DOHH2 (cell line): ENCODE results near the gene ANKRD33.

Experiments
- H3F3A ChIP-seq: fragments of 200-600 bp; sonication (generic), shearing (Covaris generic); 2 replicates; pipeline ENCODE4 v1.6.0; 2016; ENCODE audit warnings: antibody characterized with exemption, mild to moderate bottlenecking; ENCODE audit not compliant: control insufficient read depth, insufficient read depth
- H3K27ac ChIP-seq: fragments of 200-600 bp; sonication (generic); 2 replicates; pipeline ENCODE4 v1.5.1; 2014; ENCODE audit warnings: low read depth, mild to moderate bottlenecking, low read length, moderate library complexity
- H3K27me3 ChIP-seq: fragments of 200-600 bp; sonication (generic); 2 replicates; pipeline ENCODE4 v1.6.1; 2014; ENCODE audit warnings: mild to moderate bottlenecking, low read length, mixed read lengths; ENCODE audit not compliant: control insufficient read depth
- H3K36me3 ChIP-seq: fragments of 200-600 bp; sonication (generic); 2 replicates; pipeline ENCODE4 v1.6.1; 2014; ENCODE audit warnings: mild to moderate bottlenecking, low read length, moderate library complexity, mixed read lengths; ENCODE audit not compliant: control insufficient read depth
- H3K4me1 ChIP-seq: fragments of 200-600 bp; sonication (generic); 2 replicates; pipeline ENCODE4 v1.6.1; 2014; ENCODE audit warnings: mild to moderate bottlenecking, low read length, mixed read lengths; ENCODE audit not compliant: control insufficient read depth
- H3K4me2 ChIP-seq: fragments of 200-600 bp; sonication (generic); 2 replicates; pipeline ENCODE4 v1.6.0; 2014; ENCODE audit warnings: mild to moderate bottlenecking, low read length, moderate library complexity
- H3K4me3 ChIP-seq: fragments of 200-600 bp; sonication (generic); 2 replicates; pipeline ENCODE4 v1.5.1; 2014; ENCODE audit warnings: mild to moderate bottlenecking, low read length, mixed read lengths
- H3K79me2 ChIP-seq: fragments of 200-600 bp; sonication (generic); 2 replicates; pipeline ENCODE4 v1.6.1; 2014; ENCODE audit warnings: mild to moderate bottlenecking, low read length, mixed read lengths; ENCODE audit not compliant: control insufficient read depth
- H3K9me2 ChIP-seq: fragments of 200-600 bp; sonication (generic); replicated peaks from 2 replicates; pipeline ENCODE4 v1.6.1; 2014; ENCODE audit warnings: mild to moderate bottlenecking, low read length, mixed read lengths; ENCODE audit not compliant: control insufficient read depth
- H3K9me3 ChIP-seq: fragments of 200-600 bp; sonication (generic); 2 replicates; pipeline ENCODE4 v1.6.1; 2014; ENCODE audit warnings: antibody characterized with exemption, low read length, mixed read lengths; ENCODE audit not compliant: control insufficient read depth, insufficient read depth
- H4K20me1 ChIP-seq: fragments of 200-600 bp; sonication (generic); 2 replicates; pipeline ENCODE4 v1.6.0; 2014; ENCODE audit warnings: low read depth, mild to moderate bottlenecking, antibody characterized with exemption, low read length, moderate library complexity; ENCODE audit not compliant: control insufficient read depth, insufficient read depth
- CTCF ChIP-seq: fragments of 200-600 bp; sonication (generic); IDR thresholded peaks from one replicate; pipeline ENCODE4 v1.5.1; 2014; ENCODE audit warnings: antibody characterized with exemption, mild to moderate bottlenecking, low read depth, low read length; ENCODE audit not compliant: poor library complexity, severe bottlenecking
- EZH2phosphoT487 ChIP-seq: fragments of 200-600 bp; sonication (generic); IDR thresholded peaks from 2 replicates; pipeline ENCODE4 v1.6.1; 2017; ENCODE audit warnings: borderline replicate concordance, mild to moderate bottlenecking, antibody characterized with exemption, low read length, moderate library complexity, mixed read lengths

Gene ANKRD33

GRCh38 chr12:51925346-51926063 is 37.6 kb downstream of the ANKRD33 start:
- H3K9me2 ChIP-seq = no peaks in the 10 kb centered on the region
- peaks cover under 1% of the 10 kb centered on the region; the same call in 1 of the 2 replicates for H3K27me3 ChIP-seq
- H4K20me1 ChIP-seq = no peaks in the 10 kb centered on the region
- H3K4me3 ChIP-seq = peak overlapping the region; percentile 19
- no peak overlapping the region for H3K27ac ChIP-seq
- no peaks in the 10 kb centered on the region for H3K79me2 ChIP-seq
- peak overlapping the region; percentile 60 for H3K4me2 ChIP-seq
- no peak for TF ChIP-seq EZH2phosphoT487
- TF ChIP-seq CTCF = no peak
- H3F3A ChIP-seq = no peaks in the 10 kb centered on the region
- H3K36me3 ChIP-seq = no peaks in the 10 kb centered on the region
- peaks cover 37% of the 10 kb centered on the region for H3K4me1 ChIP-seq
- no peaks in the 10 kb centered on the region for H3K9me3 ChIP-seq

GRCh38 chr12:51926064-51926632 is 38.2 kb downstream of the ANKRD33 start:
- Histone ChIP-seq H3K9me2 (no peaks in the 10 kb centered on the region), H3K4me1 (peaks cover 37% of the 10 kb centered on the region), H3K27me3 (peaks cover 2% of the 10 kb centered on the region; the same call in 1 of the 2 replicates), H3K79me2 (no peaks in the 10 kb centered on the region), H3K27ac (no peak overlapping the region), H3K4me3 (no peak overlapping the region), H3K4me2 (no peak overlapping the region), H4K20me1 (no peaks in the 10 kb centered on the region), H3F3A (no peaks in the 10 kb centered on the region), H3K9me3 (no peaks in the 10 kb centered on the region), H3K36me3 (no peaks in the 10 kb centered on the region)
- TF ChIP-seq EZH2phosphoT487 (no peak), CTCF (no peak)

- Histone ChIP-seq H3K27ac (no peak overlapping the region), H3F3A (no peaks in the 10 kb centered on the region), H3K4me1 (peaks cover 37% of the 10 kb centered on the region), H3K4me2 (no peak overlapping the region), H4K20me1 (no peaks in the 10 kb centered on the region), H3K27me3 (peaks cover 2% of the 10 kb centered on the region; the same call in 1 of the 2 replicates), H3K4me3 (no peak overlapping the region), H3K36me3 (no peaks in the 10 kb centered on the region), H3K9me2 (no peaks in the 10 kb centered on the region), H3K79me2 (no peaks in the 10 kb centered on the region), H3K9me3 (no peaks in the 10 kb centered on the region)
- TF ChIP-seq EZH2phosphoT487 = no peak
- TF ChIP-seq CTCF = peak; percentile 59
Measured at GRCh38 chr12:51926718-51927117, 38.8 kb downstream of the ANKRD33 start.
